Uterus (tissue), 2 donors: ENCODE measurements around the gene WDR45B.

ENCODE experiments used
- CTCF ChIP-seq, 4 experiments: fragments of 200-600 bp in 2 of 4; fragments of 450-650 bp in 2 of 4; sonication (generic) in 2 of 4; IDR thresholded peaks; one replicate each; pipeline ENCODE4 v1.5.1; 2016 to 2019; ENCODE audit warnings: antibody characterized with exemption in 4 of 4, mild to moderate bottlenecking in 2 of 4, moderate library complexity in 1 of 4
- POLR2A ChIP-seq, 2 donors: fragments of 450-650 bp; IDR thresholded peaks; one replicate each; pipeline ENCODE4 v1.6.1; 2016; ENCODE audit warnings: antibody characterized with exemption in 2 of 2, mild to moderate bottlenecking in 1 of 2, moderate library complexity in 1 of 2

GRCh38 chr17:82623707-82624106 is 24.5 kb downstream of the WDR45B start:
- TF ChIP-seq CTCF (IDR thresholded peaks at IDR 0.05) (no peak), POLR2A (IDR thresholded peaks at IDR 0.05) (no peak)
